GM21381 (cell line): ENCODE data around the gene PIK3C3.
"Not testable (repeated sequence)": the region's sequence is repeated elsewhere in the genome, so short reads cannot be mapped to it uniquely, and the experiment has no call there.

ENCODE experiments used
- ATAC-seq: cut with Tn5 transposase; IDR thresholded peaks from one replicate; pipeline ENCODE4 v1.9.1; 2021; ENCODE audit warnings: mild to moderate bottlenecking, moderate library complexity; ENCODE audit not compliant: unreplicated experiment

The PIK3C3 gene

GRCh38 chr18:42018831-42019230 lies 63.8 kb downstream of the PIK3C3 start:
- no peak for ATAC-seq

- no peak for ATAC-seq
Observed at GRCh38 chr18:42024131-42024530, 69.1 kb downstream of the PIK3C3 start.

DNA sequence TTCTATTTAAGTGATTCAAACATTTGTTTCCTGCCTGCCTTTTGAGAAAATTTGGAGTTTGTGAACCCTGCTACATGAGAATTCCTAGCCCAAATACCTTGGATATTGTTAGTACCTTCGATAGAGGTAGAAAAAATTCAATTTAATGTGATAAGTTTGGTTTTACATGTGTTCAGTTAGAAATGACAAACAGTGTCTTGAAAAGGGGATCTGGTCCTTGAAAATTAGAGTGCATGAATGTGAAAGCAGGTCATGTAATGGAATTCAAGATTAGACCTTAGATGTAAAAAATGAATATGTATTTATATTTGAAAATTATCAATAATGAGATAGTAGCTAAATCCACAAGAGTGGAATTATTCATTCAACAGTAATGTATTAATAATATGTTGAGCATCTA lies 70.5 kb downstream of the PIK3C3 start:
- ATAC-seq: peak; percentile 16

DNA sequence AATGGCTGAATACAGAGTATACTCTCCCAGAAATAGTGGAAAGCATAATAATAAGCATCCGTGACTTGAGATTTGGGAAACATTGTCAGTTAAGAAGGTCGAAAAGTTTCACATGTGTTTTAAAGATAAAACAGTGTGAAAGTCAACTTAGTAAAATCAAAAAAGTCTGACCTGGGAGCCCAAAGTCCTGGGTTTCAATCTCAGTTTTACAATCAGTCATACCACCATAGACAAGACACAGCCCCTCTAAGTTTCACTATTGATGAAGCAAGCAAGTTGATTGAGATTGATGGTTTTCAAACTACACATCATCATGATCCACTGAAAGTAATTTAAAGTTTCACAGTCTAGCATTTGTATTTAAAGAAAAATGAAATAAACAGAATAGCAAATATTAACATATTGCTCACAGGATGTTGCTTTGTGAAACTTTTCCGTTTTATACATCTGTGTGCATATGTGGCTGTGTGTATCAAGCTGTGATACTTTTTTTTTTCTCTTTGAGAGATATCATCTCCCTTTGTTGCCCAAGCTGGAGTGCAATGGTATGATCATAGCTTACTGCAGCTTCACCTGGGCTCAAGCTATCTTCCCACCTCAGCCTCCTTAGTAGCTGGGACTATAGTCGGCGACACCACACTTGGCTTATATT lies 71.1 kb downstream of the PIK3C3 start:
- ATAC-seq: peak; percentile 93

GRCh38 chr18:42028247-42028832 lies 73.3 kb downstream of the PIK3C3 start:
- ATAC-seq: no peak

GRCh38 chr18:42029092-42029491 lies 74.1 kb downstream of the PIK3C3 start:
- ATAC-seq: no peak

- no peak for ATAC-seq
Observed at GRCh38 chr18:42030586-42031182, 75.7 kb downstream of the PIK3C3 start.

DNA sequence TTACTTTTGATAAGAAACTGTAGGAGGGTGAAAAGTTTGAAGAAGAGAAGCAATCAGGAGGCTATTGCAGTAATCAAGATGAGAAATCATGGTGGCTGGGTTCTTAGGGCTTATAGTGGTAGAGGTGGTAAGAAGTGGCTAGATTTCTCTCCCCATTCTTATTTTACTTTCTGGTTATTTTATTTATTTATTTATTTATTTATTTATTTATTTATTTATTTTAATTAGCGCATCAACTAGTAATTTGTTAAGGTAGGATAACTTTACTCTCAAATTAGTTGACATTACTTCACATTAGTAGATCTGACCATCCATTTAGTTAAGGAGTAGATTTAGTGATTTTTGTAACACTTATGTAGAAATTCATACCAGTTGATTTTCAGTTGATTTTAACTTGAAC lies 77.4 kb downstream of the PIK3C3 start:
- no peak for ATAC-seq

GRCh38 chr18:42033137-42033810 lies 78.2 kb downstream of the PIK3C3 start:
- ATAC-seq: no peak

DNA sequence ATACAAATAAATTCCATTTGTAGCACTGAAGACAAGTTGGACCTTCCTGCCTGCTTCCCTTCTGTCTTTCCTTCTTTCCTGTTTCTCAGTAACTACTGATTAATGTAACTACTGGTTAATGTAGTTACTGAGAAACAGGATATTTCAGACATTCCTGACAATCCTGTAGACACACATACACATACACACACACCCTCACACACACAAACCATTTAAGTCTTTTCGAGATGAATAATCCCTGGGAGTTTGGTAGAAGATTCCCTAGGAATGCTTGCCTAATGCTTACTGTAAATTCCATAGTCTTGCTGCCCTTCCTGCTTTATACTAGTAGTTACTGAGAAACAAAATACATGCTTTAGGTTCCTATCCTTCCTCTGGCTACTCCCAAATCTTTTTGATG lies 83.9 kb downstream of the PIK3C3 start:
- ATAC-seq: no peak

DNA sequence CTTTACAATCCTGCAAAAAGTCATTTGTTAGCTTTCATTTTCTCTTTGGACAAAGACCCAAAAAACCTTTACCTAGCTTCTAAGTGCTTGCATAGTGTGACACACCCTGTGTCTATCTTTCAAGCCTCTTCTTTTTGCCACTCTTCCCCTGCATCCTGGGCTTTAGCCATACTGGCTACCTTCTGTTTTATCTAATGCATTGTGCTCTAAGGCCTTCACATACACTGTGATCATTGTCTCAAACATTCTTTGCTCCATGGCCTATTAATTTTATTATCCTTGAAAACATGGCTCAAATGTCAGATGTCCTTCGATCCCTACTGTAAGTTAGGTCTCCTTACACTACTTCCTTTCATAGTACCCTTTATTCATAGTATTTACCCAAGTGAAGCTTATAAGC lies 84.4 kb downstream of the PIK3C3 start:
- ATAC-seq: no peak

GRCh38 chr18:42041793-42042192 lies 86.8 kb downstream of the PIK3C3 start:
- no peak for ATAC-seq

DNA sequence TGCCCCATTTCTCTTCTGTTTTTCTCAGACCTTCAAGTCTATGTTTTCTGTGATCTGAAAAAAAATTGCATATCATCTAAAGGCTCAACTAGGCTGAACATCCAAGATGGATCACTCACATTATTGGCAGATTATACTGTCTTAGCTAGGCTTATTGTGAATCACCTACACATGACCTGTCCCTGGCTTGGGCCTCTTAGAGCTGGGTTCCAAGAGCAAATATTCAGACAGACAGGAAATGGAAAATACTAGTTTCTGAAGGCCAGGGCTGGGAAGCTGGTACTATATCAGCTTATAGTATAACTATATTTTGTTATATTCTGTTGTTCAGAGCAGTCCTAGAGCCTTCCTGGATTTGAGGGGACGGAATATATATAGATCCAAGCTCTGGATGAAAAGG lies 90.3 kb downstream of the PIK3C3 start:
- ATAC-seq: no peak

- no peak for ATAC-seq
Observed at GRCh38 chr18:42047721-42048120, 92.7 kb downstream of the PIK3C3 start.

GRCh38 chr18:42048158-42048557 lies 93.1 kb downstream of the PIK3C3 start:
- no peak for ATAC-seq

- ATAC-seq: not testable (repeated sequence)
Observed at GRCh38 chr18:42049536-42049935, 94.5 kb downstream of the PIK3C3 start.

GRCh38 chr18:42051411-42051810 lies 96.4 kb downstream of the PIK3C3 start:
- ATAC-seq: no peak

- ATAC-seq: no peak
Observed at GRCh38 chr18:42052122-42052708, 97.2 kb downstream of the PIK3C3 start.

DNA sequence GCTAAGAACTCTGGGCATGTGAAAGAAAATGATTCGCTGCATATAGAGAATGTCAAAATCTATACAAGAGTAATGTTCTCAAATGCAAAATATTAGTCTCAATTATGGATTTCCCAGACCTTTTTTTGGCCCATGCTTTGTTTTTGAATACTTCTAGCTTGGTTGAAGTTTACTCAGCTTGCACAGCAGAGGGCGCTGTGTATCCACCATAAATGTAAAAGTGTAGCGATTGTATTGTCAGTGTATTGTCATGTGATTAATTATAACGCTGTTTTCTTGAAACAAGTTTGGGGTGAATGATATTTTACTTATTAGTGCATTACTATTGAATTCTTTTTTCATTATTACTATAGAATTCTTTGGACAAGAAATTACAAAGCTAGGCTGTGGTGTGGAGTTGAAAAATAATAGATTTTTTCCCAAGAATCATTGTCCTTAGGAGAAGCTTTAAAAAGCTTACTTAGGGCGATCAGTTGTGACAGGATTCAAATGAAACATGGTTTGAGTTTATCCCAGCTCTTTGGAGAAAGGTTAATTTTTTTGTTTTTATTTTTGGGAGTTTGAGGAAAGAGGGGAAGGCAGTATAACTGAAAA lies 98.3 kb downstream of the PIK3C3 start:
- peak; percentile 80 for ATAC-seq

- ATAC-seq: no peak
Observed at GRCh38 chr18:42064109-42064508, 109.1 kb downstream of the PIK3C3 start.

- ATAC-seq: no peak
Observed at GRCh38 chr18:42067518-42067917, 112.5 kb downstream of the PIK3C3 start.
